HepG2 (cell line): ENCODE measurements around the gene TBKBP1. TPM values are rescaled to one million over a fixed set of nuclear protein-coding genes. Genes with fewer than 3 reads are reported as not detected.

Source experiments
- ATAC-seq: fragments of 200-7000 bp; cut with Tn5 transposase; 3 replicates; pipeline ENCODE4 v1.9.1; 2020; ENCODE audit warnings: mild to moderate bottlenecking, moderate library complexity
- BruUV-seq: library from RNA; stranded (reverse); fragments of 400-500 nt; replicated peaks from 2 replicates; lab custom pipeline; 2021; lab: Mats Ljungman, UMichigan
- CTCF ChIA-PET: fragments of 300-600 bp; formaldehyde crosslinking; extraction: SDS; loops from one replicate; lab custom pipeline; 2021; ENCODE audit warnings: low total read pairs, inconsistent platforms, low intra/inter-chr PET ratio; lab: Yijun Ruan, JAX
- POLR2A ChIA-PET: fragments of 350-600 bp; sonication (Branson Sonifier 250); formaldehyde crosslinking; loops from one replicate; lab custom pipeline; 2020; ENCODE audit warnings: antibody characterized with exemption, inconsistent platforms; lab: Yijun Ruan, JAX
- DNase-seq: peaks from one replicate; pipeline ENCODE4 v3.0.0-alpha.2; 2015; ENCODE audit warnings: low spot score
- FAIRE-seq: peaks from 3 replicates; lab custom pipeline; 2011; peaks lifted over from hg19 to GRCh38; lab: Jason Lieb, UNC
- H2AFZ ChIP-seq: one replicate; pipeline ENCODE4 v1.6.1; 2011; ENCODE audit warnings: low read length, inconsistent platforms
- H3K27ac ChIP-seq: fragments of 300-600 bp; 3 replicates; pipeline ENCODE4 v1.8.0; 2011; ENCODE audit warnings: mixed run types, mild to moderate bottlenecking, mixed read lengths, low read length, inconsistent platforms; ENCODE audit not compliant: insufficient read depth; ENCODE audit errors: extremely low read length
- H3K27me3 ChIP-seq, 2 experiments: fragments of 200-600 bp in 1 of 2; 2 replicates in 1 of 2; 3 replicates in 1 of 2; pipeline versions ENCODE4 v1.6.0 to v1.8.0; 2011; ENCODE audit warnings: low read length in 2 of 2, mild to moderate bottlenecking in 2 of 2, moderate library complexity in 2 of 2, inconsistent platforms in 1 of 2; ENCODE audit not compliant: insufficient read depth in 2 of 2, control insufficient read depth in 1 of 2
- H3K36me3 ChIP-seq, 2 experiments: fragments of 200-600 bp in 1 of 2; replicated peaks in 1 of 2; 2 replicates in 1 of 2; 3 replicates in 1 of 2; pipeline versions ENCODE4 v1.5.1 to v1.8.0; 2011; ENCODE audit warnings: low read length in 2 of 2, inconsistent platforms in 1 of 2; ENCODE audit not compliant: insufficient read depth in 2 of 2, control insufficient read depth in 1 of 2
- H3K4me1 ChIP-seq: 2 replicates; pipeline ENCODE4 v1.5.1; 2012; ENCODE audit warnings: low read length, inconsistent platforms; ENCODE audit not compliant: insufficient read depth
- H3K4me2 ChIP-seq: 2 replicates; pipeline ENCODE4 v1.6.0; 2011; ENCODE audit warnings: low read depth, low read length, inconsistent platforms
- H3K4me3 ChIP-seq, 3 experiments: fragments of 200-600 bp in 1 of 3; sonication (generic), shearing (Covaris generic) in 1 of 3; replicated peaks in 1 of 3; 2 replicates each; pipeline ENCODE4 v1.5.1; 2011 to 2016; ENCODE audit warnings: low read length in 3 of 3, inconsistent platforms in 2 of 3, low read depth in 2 of 3, mild to moderate bottlenecking in 2 of 3, control low read depth in 1 of 3, mixed read lengths in 1 of 3; ENCODE audit not compliant: insufficient read depth in 1 of 3
- H3K79me2 ChIP-seq: one replicate; pipeline ENCODE4 v1.6.1; 2011; ENCODE audit warnings: low read length, inconsistent platforms; ENCODE audit not compliant: insufficient read depth
- H3K9ac ChIP-seq: 2 replicates; pipeline ENCODE4 v1.6.0; 2011; ENCODE audit warnings: mild to moderate bottlenecking, low read depth, low read length, inconsistent platforms; ENCODE audit not compliant: insufficient read depth
- H3K9me3 ChIP-seq: 2 replicates; pipeline ENCODE4 v1.5.1; 2012; ENCODE audit warnings: mild to moderate bottlenecking, low read length
- H4K20me1 ChIP-seq: 2 replicates; pipeline ENCODE4 v1.6.0; 2011; ENCODE audit warnings: inconsistent platforms, mild to moderate bottlenecking, low read length, moderate library complexity; ENCODE audit not compliant: insufficient read depth
- ADNP ChIP-seq: sonication (generic); formaldehyde crosslinking; IDR thresholded peaks from 2 replicates; pipeline ENCODE4 v1.4.0; 2020; ENCODE audit warnings: missing genetic modification reagents
- FOXM1 ChIP-seq: sonication (generic); formaldehyde crosslinking; IDR thresholded peaks from 2 replicates; pipeline ENCODE4 v1.5.0; 2020; ENCODE audit warnings: missing genetic modification reagents
- FOXO4 ChIP-seq: sonication (generic); formaldehyde crosslinking; conservative IDR thresholded peaks from 2 replicates; pipeline ENCODE4 v1.8.1; 2023; ENCODE audit warnings: missing genetic modification reagents
- HIC2 ChIP-seq: sonication (generic); formaldehyde crosslinking; IDR thresholded peaks from 2 replicates; pipeline ENCODE4 v1.9.0; 2022; ENCODE audit warnings: low read depth, missing genetic modification reagents
- HNF4A ChIP-seq: sonication (generic); formaldehyde crosslinking; IDR thresholded peaks from 2 replicates; pipeline ENCODE4 v1.4.0; 2020; ENCODE audit warnings: missing genetic modification reagents
- HNF4G ChIP-seq, 2 experiments: sonication (generic) in 1 of 2; formaldehyde crosslinking in 1 of 2; IDR thresholded peaks; 2 replicates each; pipeline versions ENCODE4 v1.4.0 to v1.6.1; 2011 to 2020; ENCODE audit warnings: borderline replicate concordance in 2 of 2, low read depth in 2 of 2, mild to moderate bottlenecking in 2 of 2, low read length in 1 of 2, missing genetic modification reagents in 1 of 2, moderate library complexity in 1 of 2
- MXI1 ChIP-seq: IDR thresholded peaks from 3 replicates; pipeline ENCODE4 v1.6.1; 2012; ENCODE audit warnings: low read depth, low read length, inconsistent platforms, borderline replicate concordance
- NFIB ChIP-seq: sonication (generic); formaldehyde crosslinking; IDR thresholded peaks from 2 replicates; pipeline ENCODE4 v1.9.0; 2021; ENCODE audit warnings: missing genetic modification reagents, mild to moderate bottlenecking, borderline replicate concordance
- WGBS: methylation state at CpG from one replicate; pipeline ENCODE4 v1.1.6; 2017; ENCODE audit warnings: low lambda C conversion rate; 5-methylcytosine and 5-hydroxymethylcytosine counted together
- in situ Hi-C: cut with HindIII; loops from 2 replicates; pipeline ENCODE4 v1.10.0; 2017; ENCODE audit warnings: low pct_unique_long_range_greater_than_20kb; ENCODE audit not compliant: extremely low pct_ligation_motif_present
- intact Hi-C: fragments of 100-400 bp; cut with micrococcal nuclease; formaldehyde crosslinking; loops from one replicate; pipeline ENCODE4 v1.10.0; 2022; ENCODE audit not compliant: unreplicated experiment
- polyA plus RNA-seq, 8 experiments: library from polyadenylated mRNA; depleted of rRNA in 3 of 8; stranded (reverse) in 7 of 8; unstranded in 1 of 8; fragments of >200 nt; fragmentation: Illumina TruSeq in 4 of 8; extraction: Trizol in 4 of 8; gene quantifications; 2 replicates each; pipeline versions ENCODE4 v1.2.1 to v1.2.3, GENCODE V29; 2011 to 2016; ENCODE audit warnings: low read depth in 4 of 8, missing spikeins in 1 of 8, mixed read lengths in 1 of 8; ENCODE audit not compliant: insufficient read depth in 1 of 8
- total RNA-seq, 5 experiments: library from RNA; depleted of rRNA; stranded (reverse); fragments of >200 nt; fragmentation: Illumina TruSeq; extraction: Trizol; gene quantifications; 2 replicates each; pipeline ENCODE4 v1.2.3, GENCODE V29; 2016; ENCODE audit warnings: low read depth in 1 of 5

Gene TBKBP1
- total and polyA plus RNA-seq, 2 of the 13 experiments (the other 11 are each of a cell fraction or from before 2014, with no cell fraction given) = 2.6 to 7.0 TPM

GRCh38 chr17:47712330-47713023 lies 18.5 kb downstream of the TBKBP1 start:
- FAIRE-seq = peak; percentile 37
- in situ Hi-C loops = no loop called here
- H2AFZ ChIP-seq = no peak overlapping the region
- POLR2A ChIA-PET = no interaction called here
- WGBS = 8% methylated on average over 5 of the region's 5 CpGs
- TF ChIP-seq ADNP (CRISPR knock-in tag) (no peak), HNF4G (IDR thresholded peaks at IDR 0.05; ENCODE audit: borderline replicate concordance, low read depth, low read length) (peak; percentile 43; the same call in 1 of the 2 replicates), HNF4G (CRISPR knock-in tag; IDR thresholded peaks at IDR 0.05; ENCODE audit: borderline replicate concordance, low read depth) (no peak), FOXM1 (CRISPR knock-in tag) (no peak), FOXO4 (CRISPR knock-in tag) (0 out of 2 replicates have a peak, but pooled peaks have one; percentile 39), MXI1 (0 out of 3 replicates have a peak, but pooled peaks have one; percentile 18), NFIB (0 out of 2 replicates have a peak, but pooled peaks have one; percentile 19), HIC2 (CRISPR knock-in tag) (peak; percentile 56; the same call in 1 of the 2 replicates), HNF4A (CRISPR knock-in tag) (peak; percentile 71)
- TF ChIP-seq, all 625 proteins: peak for 6
- H4K20me1 ChIP-seq = no peaks in the 10 kb centered on the region
- peaks cover 16% of the 10 kb centered on the region for H3K4me1 ChIP-seq
- H3K79me2 ChIP-seq = no peaks in the 10 kb centered on the region
- ATAC-seq = peak; percentile 10; the same call in 1 of the 3 replicates
- no peak overlapping the region for H3K9ac ChIP-seq
- H3K27ac ChIP-seq = no peak overlapping the region
- no peaks in the 10 kb centered on the region for H3K9me3 ChIP-seq
- no peak overlapping the region for H3K4me3 ChIP-seq
- H3K4me2 ChIP-seq = no peak overlapping the region
- CTCF ChIA-PET = no interaction called here
- peaks cover 2 to 38% of the 10 kb centered on the region in 2 experiments; a peak in 3 of 5 replicates for H3K27me3 ChIP-seq
- H3K36me3 ChIP-seq = no peaks in the 10 kb centered on the region
- intact Hi-C loops = loop anchor here (2.0 kb wide), 1 partner anchor 48 kb away; no protein-coding TSS in a partner anchor
- DNase-seq = no peak
- BruUV-seq = no TSS peak
